GM12878 (cell line): ENCODE results near the gene MEAK7. TPM values are rescaled to one million over a fixed set of nuclear protein-coding genes. Genes with fewer than 3 reads are reported as not detected.

ENCODE experiments used
- ATAC-seq: fragments of 200-7000 bp; cut with Tn5 transposase; 3 replicates; pipeline ENCODE4 v1.9.1; 2020; ENCODE audit warnings: mild to moderate bottlenecking, moderate library complexity
- BruUV-seq: library from RNA; stranded (reverse); fragments of 400-500 nt; replicated peaks from 2 replicates; lab custom pipeline; 2021; lab: Mats Ljungman, UMichigan
- CTCF ChIA-PET: fragments of 300-600 bp; sonication (Branson Sonifier 250); formaldehyde crosslinking; extraction: SDS; loops from one replicate; lab custom pipeline; 2021; ENCODE audit warnings: inconsistent platforms; lab: Yijun Ruan, JAX
- POLR2A ChIA-PET: fragments of 350-600 bp; formaldehyde crosslinking; extraction: SDS; loops from one replicate; lab custom pipeline; 2021; ENCODE audit warnings: inconsistent platforms; lab: Charles Lee
- RAD21 ChIA-PET: fragments of 300-600 bp; sonication (Branson Sonifier 250); formaldehyde crosslinking; loops from one replicate; lab custom pipeline; 2023; ENCODE audit warnings: antibody characterized with exemption; ENCODE audit not compliant: unreplicated experiment; lab: Charles Lee
- SMC1A ChIA-PET: fragments of 300-600 bp; sonication (Branson Sonifier 250); formaldehyde crosslinking; loops from one replicate; lab custom pipeline; 2023; ENCODE audit not compliant: unreplicated experiment, uncharacterized antibody; lab: Charles Lee
- DNase-seq: peaks from one replicate; pipeline ENCODE4 v3.0.0-alpha.2; 2011; ENCODE audit warnings: low read depth, low spot score
- FAIRE-seq: peaks from 3 replicates; lab custom pipeline; 2011; peaks lifted over from hg19 to GRCh38; lab: Jason Lieb, UNC
- H2AFZ ChIP-seq: 2 replicates; pipeline ENCODE4 v1.6.0; 2011; ENCODE audit warnings: low read depth, low read length, control low read depth; ENCODE audit not compliant: control insufficient read depth
- H3K27ac ChIP-seq: 2 replicates; pipeline ENCODE4 v1.5.1; 2011; ENCODE audit warnings: control low read depth; ENCODE audit not compliant: control insufficient read depth, insufficient read depth
- H3K27me3 ChIP-seq, 2 experiments: replicated peaks in 1 of 2; 2 replicates each; pipeline versions ENCODE4 v1.6.0 to v1.6.1; 2011; ENCODE audit warnings: low read length in 1 of 2; ENCODE audit not compliant: control insufficient read depth in 2 of 2, insufficient read depth in 2 of 2
- H3K36me3 ChIP-seq, 2 experiments: 2 replicates each; pipeline ENCODE4 v1.5.1; 2011; ENCODE audit warnings: low read length in 1 of 2; ENCODE audit not compliant: control insufficient read depth in 2 of 2, insufficient read depth in 2 of 2
- H3K4me1 ChIP-seq: 2 replicates; pipeline ENCODE4 v1.6.1; 2011; ENCODE audit warnings: mild to moderate bottlenecking, low read length, moderate library complexity, mixed read lengths; ENCODE audit not compliant: control insufficient read depth, insufficient read depth
- H3K4me2 ChIP-seq: 2 replicates; pipeline ENCODE4 v1.6.0; 2011; ENCODE audit warnings: control low read depth; ENCODE audit not compliant: control insufficient read depth, insufficient read depth
- H3K4me3 ChIP-seq: fragments of 200-600 bp; sonication (generic); 2 replicates; pipeline ENCODE4 v1.5.1; 2016
- H3K79me2 ChIP-seq: 2 replicates; pipeline ENCODE4 v1.6.0; 2011; ENCODE audit warnings: low read length; ENCODE audit not compliant: control insufficient read depth, insufficient read depth
- H3K9ac ChIP-seq: 2 replicates; pipeline ENCODE4 v1.8.0; 2011; ENCODE audit warnings: low read length, control low read depth, mixed read lengths; ENCODE audit not compliant: control insufficient read depth, insufficient read depth
- H3K9me3 ChIP-seq: replicated peaks from 3 replicates; pipeline ENCODE4 v1.5.1; 2011; ENCODE audit warnings: mild to moderate bottlenecking, low read length; ENCODE audit not compliant: control insufficient read depth, insufficient read depth
- H4K20me1 ChIP-seq: 2 replicates; pipeline ENCODE4 v1.6.0; 2011; ENCODE audit not compliant: control insufficient read depth, insufficient read depth
- EP300 ChIP-seq, 2 experiments: fragments of 150-350 bp in 1 of 2; IDR thresholded peaks; 2 replicates each; pipeline ENCODE4 v1.6.1; 2011 to 2012; ENCODE audit warnings: low read depth in 2 of 2, low read length in 2 of 2, borderline replicate concordance in 1 of 2, improper control_type of control experiment in 1 of 2, inconsistent platforms in 1 of 2; ENCODE audit not compliant: control insufficient read depth in 1 of 2
- ESRRA ChIP-seq: IDR thresholded peaks from 2 replicates; pipeline ENCODE4 v1.6.1; 2012; ENCODE audit warnings: mild to moderate bottlenecking, low read length, improper control_type of control experiment
- EZH2 ChIP-seq: IDR thresholded peaks from 2 replicates; pipeline ENCODE4 v1.6.1; 2012; ENCODE audit warnings: low read depth, mild to moderate bottlenecking, control low read depth, inconsistent platforms, low read length, borderline replicate concordance; ENCODE audit not compliant: control insufficient read depth
- JUNB ChIP-seq: IDR thresholded peaks from 2 replicates; pipeline ENCODE4 v1.6.1; 2016; ENCODE audit warnings: antibody characterized with exemption, mild to moderate bottlenecking
- KLF5 ChIP-seq: fragments of 450-650 bp; IDR thresholded peaks from 2 replicates; pipeline ENCODE4 v1.6.1; 2014; ENCODE audit warnings: mild to moderate bottlenecking; ENCODE audit not compliant: partially characterized antibody
- MTA3 ChIP-seq: IDR thresholded peaks from 2 replicates; pipeline ENCODE4 v1.6.1; 2012; ENCODE audit warnings: low read length, inconsistent platforms, borderline replicate concordance
- NFXL1 ChIP-seq: fragments of 450-650 bp; IDR thresholded peaks from 2 replicates; pipeline ENCODE4 v1.6.1; 2017; ENCODE audit warnings: antibody characterized with exemption, mild to moderate bottlenecking, borderline replicate concordance
- NR2C1 ChIP-seq: fragments of 450-650 bp; IDR thresholded peaks from 2 replicates; pipeline ENCODE4 v1.6.1; 2017; ENCODE audit warnings: antibody characterized with exemption, mild to moderate bottlenecking, moderate library complexity
- RUNX3 ChIP-seq: IDR thresholded peaks from 2 replicates; pipeline ENCODE4 v1.6.1; 2012; ENCODE audit warnings: low read length, inconsistent platforms
- SMC3 ChIP-seq: IDR thresholded peaks from 2 replicates; pipeline ENCODE4 v1.6.1; 2011; ENCODE audit warnings: low read length, improper control_type of control experiment, borderline replicate concordance
- SP1 ChIP-seq: IDR thresholded peaks from one replicate; pipeline ENCODE4 v1.6.1; 2011; ENCODE audit warnings: low read depth, low read length
- STAT3 ChIP-seq: IDR thresholded peaks from 2 replicates; pipeline ENCODE4 v1.6.1; 2011; ENCODE audit warnings: low read depth, low read length, improper control_type of control experiment
- ZNF24 ChIP-seq: fragments of 450-650 bp; IDR thresholded peaks from 2 replicates; pipeline ENCODE4 v1.6.1; 2017; ENCODE audit warnings: antibody characterized with exemption, mild to moderate bottlenecking
- ZNF622 ChIP-seq: fragments of 450-650 bp; IDR thresholded peaks from 2 replicates; pipeline ENCODE4 v1.6.1; 2017; ENCODE audit warnings: mild to moderate bottlenecking, inconsistent platforms
- WGBS: methylation state at CpG from one replicate; pipeline ENCODE4 v1.1.6; 2016; ENCODE audit warnings: low lambda C conversion rate; ENCODE audit not compliant: insufficient replicate concordance, insufficient coverage; ENCODE audit errors: missing lambda C conversion rate; 5-methylcytosine and 5-hydroxymethylcytosine counted together
- in situ Hi-C: fragments of 300-500 bp; cut with MboI; formaldehyde crosslinking; loops from 9 replicates; pipeline ENCODE4 v1.14.3; 2018; ENCODE audit warnings: mixed read lengths
- intact Hi-C: fragments of 100-400 bp; cut with micrococcal nuclease; formaldehyde crosslinking; loops from one replicate; pipeline ENCODE4 v1.14.2; 2022; ENCODE audit not compliant: unreplicated experiment
- polyA plus RNA-seq, 11 experiments: library from polyadenylated mRNA; depleted of rRNA in 4 of 11; unstranded in 6 of 11; stranded (reverse) in 5 of 11; fragments of >200 nt; fragmentation: Nextera tagmentation in 4 of 11; fragmentation: Illumina TruSeq in 1 of 11; extraction: Ambion mirVana in 4 of 11; extraction: Trizol in 1 of 11; gene quantifications; 1 replicate in 1 of 11; 2 replicates in 10 of 11; pipeline versions ENCODE4 v1.2.1 to v1.2.3, GENCODE V29; 2011 to 2016; ENCODE audit warnings: inconsistent platforms in 2 of 11, missing spikeins in 2 of 11, low read depth in 1 of 11
- total RNA-seq, 4 experiments: library from RNA; depleted of rRNA in 3 of 4; stranded (reverse); fragments of >200 nt in 3 of 4; fragmentation: Illumina TruSeq in 1 of 4; extraction: Trizol in 1 of 4; gene quantifications; 2 replicates each; pipeline versions ENCODE4 v1.2.1 to v1.2.3, GENCODE V29; 2013 to 2021
- TF ChIP-seq, protein P1 (sequence below): fragments of 450-650 bp; IDR thresholded peaks from 2 replicates; pipeline ENCODE4 v1.6.1; 2016; ENCODE audit warnings: mild to moderate bottlenecking
- TF ChIP-seq, protein P2 (sequence below), 3 experiments: IDR thresholded peaks in 2 of 3; conservative IDR thresholded peaks in 1 of 3; 2 replicates each; pipeline ENCODE4 v1.5.1; 2011; ENCODE audit warnings: low read depth in 3 of 3, low read length in 3 of 3, mild to moderate bottlenecking in 3 of 3, control low read depth in 2 of 3, moderate library complexity in 2 of 3, inconsistent platforms in 1 of 3, mixed read lengths in 1 of 3; ENCODE audit not compliant: control insufficient read depth in 2 of 3, insufficient read depth in 1 of 3; ENCODE audit errors: extremely low read depth in 1 of 3
- TF ChIP-seq, protein P3 (sequence below): IDR thresholded peaks from 2 replicates; pipeline ENCODE4 v1.6.1; 2012; ENCODE audit warnings: low read depth, low read length, improper control_type of control experiment

MEAK7 gene
- total and polyA plus RNA-seq, 10 of the 15 experiments (the other 5 are each of a cell fraction or from before 2014, with no cell fraction given), result 1.4 to 11.9 (median 6.4) TPM

DNA sequence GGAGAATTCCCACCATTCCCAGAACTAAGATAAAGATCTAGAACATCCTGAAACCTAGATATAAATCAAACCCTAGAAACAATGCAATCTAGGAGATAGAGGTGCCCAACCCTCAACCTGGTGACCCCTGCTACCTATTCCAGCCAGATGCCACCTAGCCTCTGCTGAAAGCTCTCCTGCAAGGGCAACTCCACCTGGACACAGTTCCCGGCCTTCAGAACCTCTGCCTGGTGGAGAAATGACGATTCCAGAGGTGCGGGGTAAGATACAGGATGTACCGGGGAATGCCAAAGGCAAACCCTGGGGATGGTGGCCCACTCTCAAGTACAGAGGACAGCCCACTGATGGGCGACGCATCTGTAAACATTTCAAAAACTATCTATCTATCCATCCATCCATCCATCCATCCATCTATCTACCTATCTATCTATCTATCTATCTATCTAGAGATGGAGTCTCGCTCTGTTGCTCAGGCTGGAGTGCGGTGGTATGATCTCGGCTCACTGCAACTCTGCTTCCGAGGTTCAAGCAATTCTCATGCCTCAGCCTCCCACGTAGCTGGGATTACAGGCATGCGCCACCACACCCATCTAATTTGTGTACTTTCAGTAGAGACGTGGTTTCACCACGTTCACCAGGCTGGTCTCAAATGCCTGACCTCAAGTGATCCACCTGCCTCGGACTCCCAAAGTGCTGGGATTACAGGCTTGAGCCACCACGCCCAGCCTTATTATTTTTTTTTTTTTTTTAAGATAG, 19.0 kb downstream of the MEAK7 start (continued):
- TF ChIP-seq EP300 (IDR thresholded peaks at IDR 0.05; ENCODE audit: borderline replicate concordance in 1 of 2, control insufficient read depth in 1 of 2, low read depth in 2 of 2, low read length in 2 of 2), result no peak
- TF ChIP-seq NR2C1, result no peak
- TF ChIP-seq JUNB, result no peak
- TF ChIP-seq, protein P1, sequence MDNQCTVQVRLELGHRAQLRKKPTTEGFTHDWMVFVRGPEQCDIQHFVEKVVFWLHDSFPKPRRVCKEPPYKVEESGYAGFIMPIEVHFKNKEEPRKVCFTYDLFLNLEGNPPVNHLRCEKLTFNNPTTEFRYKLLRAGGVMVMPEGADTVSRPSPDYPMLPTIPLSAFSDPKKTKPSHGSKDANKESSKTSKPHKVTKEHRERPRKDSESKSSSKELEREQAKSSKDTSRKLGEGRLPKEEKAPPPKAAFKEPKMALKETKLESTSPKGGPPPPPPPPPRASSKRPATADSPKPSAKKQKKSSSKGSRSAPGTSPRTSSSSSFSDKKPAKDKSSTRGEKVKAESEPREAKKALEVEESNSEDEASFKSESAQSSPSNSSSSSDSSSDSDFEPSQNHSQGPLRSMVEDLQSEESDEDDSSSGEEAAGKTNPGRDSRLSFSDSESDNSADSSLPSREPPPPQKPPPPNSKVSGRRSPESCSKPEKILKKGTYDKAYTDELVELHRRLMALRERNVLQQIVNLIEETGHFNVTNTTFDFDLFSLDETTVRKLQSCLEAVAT, result no peak
- TF ChIP-seq EZH2, result no peak
- no peak for TF ChIP-seq MTA3

DNA sequence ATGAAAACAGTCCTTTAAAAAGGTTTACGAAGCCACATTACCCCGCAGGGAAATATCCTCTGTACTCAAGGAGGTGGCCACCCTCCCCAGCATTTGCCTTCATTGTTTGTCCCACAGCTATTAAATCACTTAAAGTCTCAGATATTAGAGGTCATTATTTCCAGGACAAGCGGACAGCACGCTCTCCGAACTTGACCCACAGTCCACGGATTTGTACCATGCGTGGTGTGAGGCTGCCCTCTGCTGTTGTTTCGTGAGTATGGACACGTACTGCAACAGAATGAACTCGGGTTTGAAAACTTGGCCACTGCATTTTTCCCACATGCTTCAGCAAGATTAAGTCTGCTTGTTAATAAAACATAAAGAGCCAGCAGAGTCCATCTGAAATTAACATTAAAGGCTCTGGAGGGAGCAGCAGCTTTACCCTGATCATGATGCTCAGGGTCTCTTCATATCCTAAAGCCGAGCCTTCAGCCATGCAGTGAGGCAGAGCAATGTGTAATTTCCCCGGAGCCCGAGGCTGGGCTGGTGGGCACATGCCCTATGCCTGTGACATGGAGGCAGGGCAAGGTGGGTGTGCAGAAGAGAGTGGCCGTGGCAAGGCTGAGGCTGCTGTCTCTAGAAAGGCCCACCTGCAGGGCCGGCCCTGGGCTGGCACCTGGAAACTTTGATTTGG, 19.7 kb downstream of the MEAK7 start:
- ChIA-PET CTCF (interaction anchor here (1.0 kb wide), 2 partner anchors 195 to 203 kb away, joined by 3 read pairs; no protein-coding TSS in a partner anchor), POLR2A (no interaction called here), SMC1A (interaction anchor here (0.8 kb wide), 1 partner anchor 62 kb away, joined by 3 read pairs; no protein-coding TSS in a partner anchor), RAD21 (no interaction called here)
- ATAC-seq, result peak; percentile 40; the same call in 2 of the 3 replicates
- H3K36me3 ChIP-seq, result no peaks in the 10 kb centered on the region; a peak in 3 of 4 replicates
- no peaks in the 10 kb centered on the region for H3K4me1 ChIP-seq
- no peak for FAIRE-seq
- intact Hi-C loops, result loop anchor here (2.0 to 5.0 kb wide), 2 partner anchors 208 to 402 kb away; no protein-coding TSS in a partner anchor
- no peaks in the 10 kb centered on the region for H3K27me3 ChIP-seq
- in situ Hi-C loops, result no loop called here
- H3K4me2 ChIP-seq, result no peak overlapping the region
- no peak overlapping the region for H3K9ac ChIP-seq
- no peaks in the 10 kb centered on the region for H3K79me2 ChIP-seq
- H4K20me1 ChIP-seq, result no peaks in the 10 kb centered on the region
- no peak overlapping the region for H3K4me3 ChIP-seq
- no TSS peak for BruUV-seq
- no peak overlapping the region for H3K27ac ChIP-seq
- WGBS, result 84% methylated on average over 15 of the region's 15 CpGs
- H3K9me3 ChIP-seq, result no peaks in the 10 kb centered on the region
- DNase-seq, result no peak
- H2AFZ ChIP-seq, result no peak overlapping the region
- no peak for TF ChIP-seq NFXL1
- TF ChIP-seq STAT3, result no peak
- peak; percentile 49; the same call in 1 of the 2 replicates for TF ChIP-seq SMC3
- no peak for TF ChIP-seq RUNX3
- no peak for TF ChIP-seq SP1
- TF ChIP-seq ESRRA, result no peak
- TF ChIP-seq, protein P2, sequence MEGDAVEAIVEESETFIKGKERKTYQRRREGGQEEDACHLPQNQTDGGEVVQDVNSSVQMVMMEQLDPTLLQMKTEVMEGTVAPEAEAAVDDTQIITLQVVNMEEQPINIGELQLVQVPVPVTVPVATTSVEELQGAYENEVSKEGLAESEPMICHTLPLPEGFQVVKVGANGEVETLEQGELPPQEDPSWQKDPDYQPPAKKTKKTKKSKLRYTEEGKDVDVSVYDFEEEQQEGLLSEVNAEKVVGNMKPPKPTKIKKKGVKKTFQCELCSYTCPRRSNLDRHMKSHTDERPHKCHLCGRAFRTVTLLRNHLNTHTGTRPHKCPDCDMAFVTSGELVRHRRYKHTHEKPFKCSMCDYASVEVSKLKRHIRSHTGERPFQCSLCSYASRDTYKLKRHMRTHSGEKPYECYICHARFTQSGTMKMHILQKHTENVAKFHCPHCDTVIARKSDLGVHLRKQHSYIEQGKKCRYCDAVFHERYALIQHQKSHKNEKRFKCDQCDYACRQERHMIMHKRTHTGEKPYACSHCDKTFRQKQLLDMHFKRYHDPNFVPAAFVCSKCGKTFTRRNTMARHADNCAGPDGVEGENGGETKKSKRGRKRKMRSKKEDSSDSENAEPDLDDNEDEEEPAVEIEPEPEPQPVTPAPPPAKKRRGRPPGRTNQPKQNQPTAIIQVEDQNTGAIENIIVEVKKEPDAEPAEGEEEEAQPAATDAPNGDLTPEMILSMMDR (IDR thresholded peaks at IDR 0.05 in 2 of 3, conservative IDR thresholded peaks at IDR 0.05 in 1 of 3; ENCODE audit: control insufficient read depth in 2 of 3, extremely low read depth in 1 of 3, insufficient read depth in 1 of 3, low read depth in 3 of 3, low read length in 3 of 3), result peak; percentile 53 to 56 (median 55); a peak in 4 of 6 replicates
- TF ChIP-seq ZNF24, result no peak
- TF ChIP-seq, protein P3, sequence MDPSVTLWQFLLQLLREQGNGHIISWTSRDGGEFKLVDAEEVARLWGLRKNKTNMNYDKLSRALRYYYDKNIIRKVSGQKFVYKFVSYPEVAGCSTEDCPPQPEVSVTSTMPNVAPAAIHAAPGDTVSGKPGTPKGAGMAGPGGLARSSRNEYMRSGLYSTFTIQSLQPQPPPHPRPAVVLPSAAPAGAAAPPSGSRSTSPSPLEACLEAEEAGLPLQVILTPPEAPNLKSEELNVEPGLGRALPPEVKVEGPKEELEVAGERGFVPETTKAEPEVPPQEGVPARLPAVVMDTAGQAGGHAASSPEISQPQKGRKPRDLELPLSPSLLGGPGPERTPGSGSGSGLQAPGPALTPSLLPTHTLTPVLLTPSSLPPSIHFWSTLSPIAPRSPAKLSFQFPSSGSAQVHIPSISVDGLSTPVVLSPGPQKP, result no peak
- TF ChIP-seq KLF5, result no peak
- TF ChIP-seq ZNF622, result no peak
